Muscle layer of colon (tissue), 2 donors: ENCODE results near the gene CCNI.
A peak's percentile ranks its signal among the peaks of the same experiment; 100 is the strongest.

Experiments
- H3K27ac ChIP-seq: one replicate; pipeline ENCODE4 v1.7.0; 2013; ENCODE audit warnings: low read depth, mild to moderate bottlenecking, low read length, moderate library complexity
- H3K27me3 ChIP-seq, 2 donors: one replicate each; pipeline ENCODE4 v1.7.0; 2013; ENCODE audit warnings: low read length in 2 of 2, mild to moderate bottlenecking in 2 of 2; ENCODE audit not compliant: insufficient read depth in 2 of 2, control insufficient read depth in 1 of 2
- H3K36me3 ChIP-seq: one replicate; pipeline ENCODE4 v1.7.0; 2013; ENCODE audit warnings: mild to moderate bottlenecking, low read length; ENCODE audit not compliant: insufficient read depth
- H3K4me1 ChIP-seq: one replicate; pipeline ENCODE4 v1.7.0; 2013; ENCODE audit warnings: mild to moderate bottlenecking, low read length; ENCODE audit not compliant: insufficient read depth
- H3K4me3 ChIP-seq, 2 donors: one replicate each; pipeline ENCODE4 v1.7.0; 2013; ENCODE audit warnings: low read length in 2 of 2, low read depth in 1 of 2, mild to moderate bottlenecking in 1 of 2, moderate library complexity in 1 of 2
- H3K9ac ChIP-seq: one replicate; pipeline ENCODE4 v1.7.0; 2013; ENCODE audit warnings: low read length
- H3K9me3 ChIP-seq: one replicate; pipeline ENCODE4 v1.7.0; 2013; ENCODE audit warnings: mild to moderate bottlenecking, low read length
- donor health status: abdominal sarcoma.
- donor health status: Adenocarcinoma of cecum.

The CCNI gene

GRCh38 chr4:77075869-77076799, at the start of gene CCNI:
Gene CCNI (minus strand): TSS chr4:77075989. CDS start chr4:77066362, 9,627 bp downstream.
- Histone ChIP-seq H3K9me3 (no peaks in the 10 kb centered on the region), H3K9ac (peak within 1 kb of the TSS; percentile 92), H3K36me3 (no peaks in the 10 kb centered on the region), H3K27me3 (no peaks in the 10 kb centered on the region), H3K27ac (peak within 1 kb of the TSS; percentile 96), H3K4me1 (peaks cover 23% of the 10 kb centered on the region), H3K4me3 (peak within 1 kb of the TSS; percentile 56 to 93)

- Histone ChIP-seq H3K9ac (no peak overlapping the region), H3K36me3 (no peaks in the 10 kb centered on the region), H3K4me1 (no peaks in the 10 kb centered on the region), H3K27me3 (no peaks in the 10 kb centered on the region), H3K4me3 (no peak overlapping the region), H3K9me3 (no peaks in the 10 kb centered on the region), H3K27ac (no peak overlapping the region)
Measured at GRCh38 chr4:77124576-77124975, 48.8 kb upstream of the CCNI start.

GRCh38 chr4:77123411-77123810, 47.6 kb upstream of the CCNI start:
- Histone ChIP-seq H3K9ac (no peak overlapping the region), H3K4me3 (no peak overlapping the region), H3K27me3 (no peaks in the 10 kb centered on the region), H3K9me3 (no peaks in the 10 kb centered on the region), H3K36me3 (no peaks in the 10 kb centered on the region), H3K4me1 (no peaks in the 10 kb centered on the region), H3K27ac (no peak overlapping the region)

DNA sequence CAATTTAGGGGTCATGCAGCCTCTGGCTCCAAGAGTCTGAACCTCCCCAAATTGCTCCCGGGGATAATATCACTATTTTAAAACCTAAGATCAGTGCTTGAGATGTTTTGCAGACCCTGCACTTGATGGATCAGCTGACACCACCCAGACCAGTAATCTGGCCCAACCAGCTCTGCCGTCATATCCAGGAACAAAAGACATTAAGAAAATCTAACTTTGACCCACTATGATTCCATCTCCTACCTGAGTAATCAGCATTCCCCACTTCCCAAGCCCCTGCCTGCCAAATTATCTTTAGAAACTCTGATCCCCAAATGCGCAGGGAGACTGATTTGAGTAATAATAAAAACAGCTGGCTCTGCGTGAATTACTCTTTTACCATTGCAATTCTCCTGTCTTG, 46.9 kb upstream of the CCNI start:
- H3K9ac ChIP-seq = no peak overlapping the region
- H3K4me3 ChIP-seq = no peak overlapping the region
- H3K9me3 ChIP-seq = no peaks in the 10 kb centered on the region
- H3K4me1 ChIP-seq = no peaks in the 10 kb centered on the region
- H3K27me3 ChIP-seq = no peaks in the 10 kb centered on the region
- H3K36me3 ChIP-seq = no peaks in the 10 kb centered on the region
- no peak overlapping the region for H3K27ac ChIP-seq

- no peaks in the 10 kb centered on the region for H3K36me3 ChIP-seq
- no peaks in the 10 kb centered on the region for H3K4me1 ChIP-seq
- H3K27me3 ChIP-seq = no peaks in the 10 kb centered on the region
- H3K27ac ChIP-seq = no peak overlapping the region
- no peaks in the 10 kb centered on the region for H3K9me3 ChIP-seq
- no peak overlapping the region for H3K4me3 ChIP-seq
- H3K9ac ChIP-seq = no peak overlapping the region
Measured at GRCh38 chr4:77121736-77122240, 46.0 kb upstream of the CCNI start.

DNA sequence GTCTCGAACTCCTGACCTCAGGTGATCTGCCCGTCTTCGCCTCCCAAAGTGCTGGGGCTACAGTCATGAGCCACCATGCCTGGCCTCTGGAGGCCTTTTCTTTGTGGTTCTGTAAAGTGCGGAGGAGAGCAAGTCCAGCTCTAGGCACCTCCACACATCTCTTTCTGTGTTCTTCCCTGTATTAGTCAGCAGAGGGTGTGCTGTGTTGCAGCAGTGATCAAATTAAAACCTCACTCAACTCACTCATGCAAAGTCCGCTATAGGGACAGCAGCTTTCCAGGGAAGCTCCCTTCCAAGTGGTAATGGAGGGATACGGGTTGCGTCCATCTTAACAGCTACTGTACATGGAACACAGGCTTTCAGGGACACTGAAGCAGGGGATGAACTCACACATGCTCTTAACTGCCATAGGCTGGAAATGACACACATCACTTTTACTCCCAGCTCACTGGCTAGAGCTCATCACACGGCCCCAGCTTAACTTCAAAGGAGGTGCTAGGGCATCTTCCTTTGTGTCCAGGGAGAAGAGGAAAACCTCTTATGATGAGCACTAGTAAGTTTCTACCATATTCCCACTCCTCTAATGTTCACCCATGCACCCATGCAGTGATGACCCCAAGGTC, 45.2 kb upstream of the CCNI start:
- Histone ChIP-seq H3K4me1 (no peaks in the 10 kb centered on the region), H3K36me3 (no peaks in the 10 kb centered on the region), H3K27ac (no peak overlapping the region), H3K9me3 (no peaks in the 10 kb centered on the region), H3K4me3 (no peak overlapping the region), H3K9ac (no peak overlapping the region), H3K27me3 (no peaks in the 10 kb centered on the region)

- no peaks in the 10 kb centered on the region for H3K27me3 ChIP-seq
- no peak overlapping the region for H3K9ac ChIP-seq
- no peak overlapping the region for H3K4me3 ChIP-seq
- no peak overlapping the region for H3K27ac ChIP-seq
- H3K9me3 ChIP-seq = no peaks in the 10 kb centered on the region
- H3K4me1 ChIP-seq = no peaks in the 10 kb centered on the region
- H3K36me3 ChIP-seq = no peaks in the 10 kb centered on the region
Measured at GRCh38 chr4:77117721-77118120, 41.9 kb upstream of the CCNI start.

DNA sequence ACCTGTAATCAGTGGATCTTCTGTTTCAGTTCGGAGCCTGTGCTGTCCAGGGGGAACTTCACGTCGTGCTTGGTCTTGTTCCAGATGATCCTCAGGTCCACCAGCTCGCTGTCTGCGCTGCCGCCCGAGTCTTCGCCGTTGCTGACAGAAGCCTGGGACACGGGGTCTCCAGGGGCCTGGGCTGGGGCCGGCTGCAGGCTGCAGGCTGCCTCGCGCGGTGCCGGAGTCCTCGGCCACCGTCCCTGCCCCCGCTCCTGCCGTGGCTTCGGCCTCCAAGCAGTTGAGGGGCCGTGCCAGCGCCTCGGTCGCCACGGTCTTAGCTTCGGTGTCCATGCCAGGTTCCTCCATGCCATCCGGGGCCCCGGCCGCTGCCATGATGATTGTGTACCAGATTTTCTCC, 37.3 kb upstream of the CCNI start:
- no peaks in the 10 kb centered on the region for H3K36me3 ChIP-seq
- no peak overlapping the region for H3K9ac ChIP-seq
- no peaks in the 10 kb centered on the region for H3K4me1 ChIP-seq
- H3K27me3 ChIP-seq = no peaks in the 10 kb centered on the region
- H3K27ac ChIP-seq = no peak overlapping the region
- no peaks in the 10 kb centered on the region for H3K9me3 ChIP-seq
- H3K4me3 ChIP-seq = no peak overlapping the region

- H3K36me3 ChIP-seq = no peaks in the 10 kb centered on the region
- no peak overlapping the region for H3K9ac ChIP-seq
- H3K27ac ChIP-seq = no peak overlapping the region
- H3K4me1 ChIP-seq = no peaks in the 10 kb centered on the region
- H3K27me3 ChIP-seq = no peaks in the 10 kb centered on the region
- H3K4me3 ChIP-seq = no peak overlapping the region
- H3K9me3 ChIP-seq = no peaks in the 10 kb centered on the region
Measured at GRCh38 chr4:77110730-77111129, 34.9 kb upstream of the CCNI start.

DNA sequence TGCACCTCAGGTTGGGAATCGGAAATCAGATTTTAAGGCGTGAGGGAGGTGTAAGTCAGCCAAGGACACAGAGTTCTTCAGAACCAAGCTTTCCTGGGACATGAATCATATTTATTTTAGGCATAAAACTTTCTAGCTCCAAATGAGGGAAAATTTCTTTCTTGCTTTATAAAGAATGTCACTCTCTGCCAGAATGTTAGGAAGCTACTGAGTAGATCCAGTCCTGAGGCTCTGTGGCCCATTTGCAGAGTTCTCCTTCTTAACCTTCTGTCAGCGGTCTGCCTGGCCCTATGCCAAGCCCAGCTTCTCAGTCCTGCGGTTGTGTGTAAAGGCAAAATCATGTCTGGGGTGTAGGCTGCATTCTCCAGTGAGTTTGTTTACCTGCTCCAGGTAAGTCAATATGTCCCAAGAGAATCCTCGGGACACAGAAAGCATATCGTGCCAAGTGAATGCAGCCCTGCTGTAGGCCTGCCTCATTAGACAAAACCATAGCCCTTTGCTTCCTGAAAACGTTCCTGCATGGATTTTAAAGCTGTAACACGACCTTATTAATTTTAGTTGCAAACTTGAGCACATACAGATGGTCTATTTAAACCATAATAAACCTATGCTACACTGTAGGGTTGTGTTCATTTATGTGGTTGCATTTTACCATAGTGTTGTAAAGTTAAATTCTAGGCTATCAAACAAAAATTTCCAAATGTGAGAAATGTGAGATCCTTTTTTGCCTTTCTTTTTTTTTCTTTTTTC, 29.2 kb upstream of the CCNI start:
- H3K9me3 ChIP-seq = no peaks in the 10 kb centered on the region
- H3K27me3 ChIP-seq = no peaks in the 10 kb centered on the region
- no peak overlapping the region for H3K4me3 ChIP-seq
- H3K9ac ChIP-seq = no peak overlapping the region
- H3K4me1 ChIP-seq = peaks cover 10% of the 10 kb centered on the region
- H3K36me3 ChIP-seq = no peaks in the 10 kb centered on the region
- H3K27ac ChIP-seq = peak overlapping the region; percentile 20

DNA sequence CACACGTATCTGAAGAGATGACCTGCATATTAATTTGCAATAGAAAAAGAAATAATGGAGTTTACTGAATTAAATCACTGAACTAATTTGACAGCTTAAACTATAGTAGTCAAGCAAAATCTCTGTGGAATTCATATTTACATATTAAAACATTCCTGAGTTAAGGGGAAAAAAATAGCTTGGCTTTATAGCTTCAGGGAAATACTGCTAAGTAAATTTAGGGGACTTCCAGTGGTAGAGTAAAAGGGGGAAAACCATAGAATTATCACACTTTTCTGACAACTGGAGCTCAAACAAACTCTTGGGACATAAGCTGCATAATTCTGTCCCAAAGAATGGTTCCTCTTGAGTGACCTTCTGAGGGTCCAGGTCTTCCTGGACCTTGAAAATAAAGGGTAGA, 28.6 kb upstream of the CCNI start:
- H3K27me3 ChIP-seq = no peaks in the 10 kb centered on the region
- no peaks in the 10 kb centered on the region for H3K36me3 ChIP-seq
- H3K4me3 ChIP-seq = no peak overlapping the region
- no peak overlapping the region for H3K9ac ChIP-seq
- H3K27ac ChIP-seq = peak overlapping the region; percentile 20
- H3K4me1 ChIP-seq = peaks cover 10% of the 10 kb centered on the region
- H3K9me3 ChIP-seq = no peaks in the 10 kb centered on the region
